ENCODE measurements around the gene BET1.

DNA sequence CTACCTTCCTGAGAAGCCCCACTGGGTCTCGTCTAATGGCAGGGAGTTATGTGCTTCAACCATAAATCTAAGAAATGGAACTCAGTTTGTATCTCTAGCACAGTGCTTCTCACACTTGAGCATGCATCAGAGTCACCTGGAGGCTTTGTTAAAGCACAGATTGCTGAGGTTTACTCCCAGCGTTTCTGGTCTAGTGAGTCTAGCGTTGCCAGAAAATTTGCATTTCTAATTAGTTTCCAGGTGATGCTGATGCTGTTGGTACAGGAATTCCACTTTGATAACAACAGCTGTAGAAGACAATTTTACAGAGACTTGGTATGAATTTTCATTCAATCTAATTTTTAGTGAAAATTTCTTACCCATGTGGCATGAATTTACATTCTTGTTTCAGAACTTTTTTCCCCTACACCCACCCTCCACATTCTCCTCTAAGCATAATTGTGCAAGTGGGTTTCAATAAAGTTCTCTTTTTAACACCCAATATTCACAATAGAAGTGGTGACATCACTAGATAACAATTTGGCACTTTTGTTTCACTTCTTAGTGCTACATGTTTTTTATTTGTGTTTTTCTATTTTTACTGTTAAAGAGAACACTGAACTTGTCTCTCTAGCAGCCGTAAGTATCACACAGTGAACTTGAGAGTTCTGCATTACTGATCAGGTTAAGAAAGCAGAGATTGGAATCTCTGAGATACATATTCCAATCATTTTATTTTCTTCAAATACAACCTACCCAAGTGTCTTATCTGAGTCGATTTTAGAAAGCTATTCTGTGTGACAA, 48.4 kb upstream of the BET1 start:
- TF ChIP-seq, protein P1, sequence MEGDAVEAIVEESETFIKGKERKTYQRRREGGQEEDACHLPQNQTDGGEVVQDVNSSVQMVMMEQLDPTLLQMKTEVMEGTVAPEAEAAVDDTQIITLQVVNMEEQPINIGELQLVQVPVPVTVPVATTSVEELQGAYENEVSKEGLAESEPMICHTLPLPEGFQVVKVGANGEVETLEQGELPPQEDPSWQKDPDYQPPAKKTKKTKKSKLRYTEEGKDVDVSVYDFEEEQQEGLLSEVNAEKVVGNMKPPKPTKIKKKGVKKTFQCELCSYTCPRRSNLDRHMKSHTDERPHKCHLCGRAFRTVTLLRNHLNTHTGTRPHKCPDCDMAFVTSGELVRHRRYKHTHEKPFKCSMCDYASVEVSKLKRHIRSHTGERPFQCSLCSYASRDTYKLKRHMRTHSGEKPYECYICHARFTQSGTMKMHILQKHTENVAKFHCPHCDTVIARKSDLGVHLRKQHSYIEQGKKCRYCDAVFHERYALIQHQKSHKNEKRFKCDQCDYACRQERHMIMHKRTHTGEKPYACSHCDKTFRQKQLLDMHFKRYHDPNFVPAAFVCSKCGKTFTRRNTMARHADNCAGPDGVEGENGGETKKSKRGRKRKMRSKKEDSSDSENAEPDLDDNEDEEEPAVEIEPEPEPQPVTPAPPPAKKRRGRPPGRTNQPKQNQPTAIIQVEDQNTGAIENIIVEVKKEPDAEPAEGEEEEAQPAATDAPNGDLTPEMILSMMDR (IDR thresholded peaks at IDR 0.05): no peak
- TF ChIP-seq HDAC2 (IDR thresholded peaks at IDR 0.05) (no peak), RFX5 (IDR thresholded peaks at IDR 0.05) (no peak)

Data from A549 (cell line).